ENCODE results near the gene KIAA0408. TPM values are rescaled to one million over a fixed set of nuclear protein-coding genes. Genes with fewer than 3 reads are reported as not detected.
"Not testable (repeated sequence)": the region's sequence is repeated elsewhere in the genome, so short reads cannot be mapped to it uniquely, and the experiment has no call there.

The KIAA0408 gene
- total and polyA plus RNA-seq, 2 of the 8 experiments (the other 6 are each of a cell fraction or from before 2014, with no cell fraction given): 3.3 to 10.8 TPM

- H3K4me1 ChIP-seq (replicated peaks in 1 of 4; ENCODE audit: control insufficient read depth in 3 of 4, insufficient read depth in 4 of 4, low read length in 3 of 4); H4K20me1 ChIP-seq (replicated peaks in 1 of 2; ENCODE audit: control insufficient read depth in 1 of 2, insufficient read depth in 2 of 2, low read length in 2 of 2); H3K18ac ChIP-seq (ENCODE audit: extremely low read depth, low read length); H3K4me3 ChIP-seq (ENCODE audit: extremely low read depth in 1 of 4, insufficient read depth in 2 of 4, low read depth in 3 of 4, low read length in 4 of 4); H3K9me3 ChIP-seq (ENCODE audit: insufficient read depth in 2 of 2, low read depth in 1 of 2, low read length in 1 of 2); H3K27ac ChIP-seq (ENCODE audit: low read depth, low read length); H3K36me3 ChIP-seq (ENCODE audit: control insufficient read depth in 2 of 4, insufficient read depth in 4 of 4, low read length in 3 of 4); H3K56ac ChIP-seq (replicated peaks; ENCODE audit: insufficient read length, low read depth, low read length); H3K9ac ChIP-seq (replicated peaks in 1 of 4; ENCODE audit: extremely low read depth in 1 of 4, low read depth in 3 of 4, low read length in 3 of 4); H3K23me2 ChIP-seq (ENCODE audit: low read depth, low read length); POLR2A ChIA-PET (ENCODE audit: partially characterized antibody); H3K4me2 ChIP-seq (ENCODE audit: insufficient read depth in 1 of 2, low read depth in 2 of 2, low read length in 2 of 2); H2AFZ ChIP-seq (ENCODE audit: low read length); H2AK5ac ChIP-seq (ENCODE audit: low read depth, low read length); H3K14ac ChIP-seq (ENCODE audit: insufficient read length); H3K4ac ChIP-seq (replicated peaks; ENCODE audit: insufficient read length, low read depth, low read length); H3K79me2 ChIP-seq (ENCODE audit: control insufficient read depth in 1 of 2, insufficient read depth in 2 of 2, low read length in 2 of 2); H2BK120ac ChIP-seq (replicated peaks; ENCODE audit: low read depth, low read length); H2BK15ac ChIP-seq (ENCODE audit: low read length); H4K8ac ChIP-seq (ENCODE audit: extremely low read depth, insufficient read depth, low read length); H2BK12ac ChIP-seq (ENCODE audit: low read depth, low read length); H3K27me3 ChIP-seq (replicated peaks in 1 of 4; ENCODE audit: control insufficient read depth in 3 of 4, extremely low read depth in 1 of 4, insufficient read depth in 3 of 4, low read length in 3 of 4); H3K79me1 ChIP-seq (ENCODE audit: low read depth, low read length); H4K91ac ChIP-seq (replicated peaks; ENCODE audit: insufficient read length, low read length); DNase-seq (ENCODE audit: low read depth in 1 of 2, low spot score in 2 of 2); H2BK20ac ChIP-seq (ENCODE audit: low read length); H3K23ac ChIP-seq (ENCODE audit: insufficient read length); H4K5ac ChIP-seq (ENCODE audit: insufficient read length, low read depth, low read length); H2BK5ac ChIP-seq (ENCODE audit: low read depth, low read length); FAIRE-seq: not testable (repeated sequence)
- CTCF ChIA-PET (ENCODE audit: partially characterized antibody): interaction anchor here (0.7 to 3.6 kb wide), 21 partner anchors 11 to 275 kb away, joined by 3 to 25 read pairs (median 4); partner anchors contain the start of gene KIAA0408
- 78% methylated on average over 3 of the region's 3 CpGs; no CpG with 5 or more reads in 1 of the 2 experiments for WGBS, 2 experiments (ENCODE audit: extremely low coverage in 1 of 2, insufficient coverage in 1 of 2, insufficient read length in 1 of 2, insufficient replicate concordance in 2 of 2, low coverage in 1 of 2, low lambda C conversion rate in 2 of 2, missing lambda C conversion rate in 1 of 2)
These were observed 38.0 kb downstream of the KIAA0408 start for GRCh38 chr6:127421164-127421563.

All from H1 (cell line).